Left hindlimb (tissue), 1 donor: ENCODE results near the gene RGS17.
"Not testable (repeated sequence)": the region's sequence is repeated elsewhere in the genome, so short reads cannot be mapped to it uniquely, and the experiment has no call there.

Experiments used
- DNase-seq: peaks from one replicate; pipeline ENCODE4 v3.0.0-alpha.2; 2018

Gene RGS17

GRCh38 chr6:153123801-153124200, 7.3 kb downstream of the RGS17 start:
- DNase-seq = no peak

- no peak for DNase-seq
These were observed 9.8 kb downstream of the RGS17 start for GRCh38 chr6:153121311-153121710.

- DNase-seq = no peak
These were observed 12.8 kb downstream of the RGS17 start for GRCh38 chr6:153117986-153118879.

- not testable (repeated sequence) for DNase-seq
These were observed 20.0 kb downstream of the RGS17 start for GRCh38 chr6:153111082-153111481.

- not testable (repeated sequence) for DNase-seq
These were observed 20.5 kb downstream of the RGS17 start for GRCh38 chr6:153110612-153111011.

- DNase-seq = no peak
These were observed 22.8 kb downstream of the RGS17 start for GRCh38 chr6:153108315-153108714.

GRCh38 chr6:153106021-153106420, 25.1 kb downstream of the RGS17 start:
- DNase-seq = no peak

GRCh38 chr6:153104220-153104619, 26.9 kb downstream of the RGS17 start:
- no peak for DNase-seq

- no peak for DNase-seq
These were observed 27.8 kb downstream of the RGS17 start for GRCh38 chr6:153103319-153103655.

GRCh38 chr6:153102605-153103318, 28.3 kb downstream of the RGS17 start:
- no peak for DNase-seq

GRCh38 chr6:153101461-153101860, 29.6 kb downstream of the RGS17 start:
- DNase-seq = no peak

- no peak for DNase-seq
These were observed 31.4 kb downstream of the RGS17 start for GRCh38 chr6:153099636-153100035.

GRCh38 chr6:153096792-153097191, 34.3 kb downstream of the RGS17 start:
- no peak for DNase-seq

- DNase-seq = no peak
These were observed 35.1 kb downstream of the RGS17 start for GRCh38 chr6:153096031-153096430.

GRCh38 chr6:153092082-153093013, 38.7 kb downstream of the RGS17 start:
- no peak for DNase-seq

- no peak for DNase-seq
These were observed 40.7 kb downstream of the RGS17 start for GRCh38 chr6:153090241-153090930.

GRCh38 chr6:153088796-153089195, 42.3 kb downstream of the RGS17 start:
- no peak for DNase-seq

GRCh38 chr6:153087436-153087835, 43.6 kb downstream of the RGS17 start:
- no peak for DNase-seq

- no peak for DNase-seq
These were observed 44.7 kb downstream of the RGS17 start for GRCh38 chr6:153086225-153086990.

- no peak for DNase-seq
These were observed 45.8 kb downstream of the RGS17 start for GRCh38 chr6:153085239-153085638.

- no peak for DNase-seq
These were observed 46.7 kb downstream of the RGS17 start for GRCh38 chr6:153084393-153084792.

GRCh38 chr6:153083869-153084268, 47.2 kb downstream of the RGS17 start:
- DNase-seq = no peak
